Naive thymus-derived CD8-positive, alpha-beta T cell (primary cell): ENCODE results near the gene TMEM273. TPM values are rescaled to one million over a fixed set of nuclear protein-coding genes. Genes with fewer than 3 reads are reported as not detected.

Experiments
- ATAC-seq, 2 donors: fragments of 150-1000 bp; cut with Tn5 transposase in 1 of 2; sonication (Bioruptor Pico), chemical (Tn5 transposase) in 1 of 2; 1 replicate in 1 of 2; 2 replicates in 1 of 2; pipeline ENCODE4 v1.10.0; 2021; ENCODE audit warnings: mild to moderate bottlenecking in 2 of 2, moderate library complexity in 2 of 2
- POLR2A ChIA-PET: fragments of 350-600 bp; sonication (Branson Sonifier 250); formaldehyde crosslinking; loops from one replicate; lab custom pipeline; 2021; ENCODE audit warnings: antibody characterized with exemption; lab: Charles Lee
- DNase-seq, 10 donors: peaks; one replicate each; pipeline versions ENCODE4 v3.0.0 to v3.0.0-alpha.2; 2020 to 2022
- H3K27ac Mint-ChIP-seq, 10 donors: one replicate each; pipeline ENCODE4 v1.8.0; 2020 to 2022; ENCODE audit warnings: mild to moderate bottlenecking in 10 of 10, mixed read lengths in 10 of 10, moderate library complexity in 4 of 10, inconsistent platforms in 1 of 10
- H3K27me3 Mint-ChIP-seq, 5 donors: one replicate each; pipeline ENCODE4 v1.8.0; 2021 to 2022; ENCODE audit warnings: mixed read lengths in 5 of 5
- H3K36me3 Mint-ChIP-seq, 3 donors: one replicate each; pipeline ENCODE4 v1.8.0; 2020 to 2022; ENCODE audit warnings: mixed read lengths in 3 of 3, mild to moderate bottlenecking in 2 of 3, inconsistent platforms in 1 of 3
- H3K4me1 Mint-ChIP-seq, 4 donors: one replicate each; pipeline ENCODE4 v1.8.0; 2021 to 2022; ENCODE audit warnings: mixed read lengths in 4 of 4
- H3K4me3 Mint-ChIP-seq, 10 donors: one replicate each; pipeline ENCODE4 v1.8.0; 2020 to 2022; ENCODE audit warnings: mild to moderate bottlenecking in 10 of 10, mixed read lengths in 10 of 10, moderate library complexity in 6 of 10, inconsistent platforms in 1 of 10
- H3K9me3 Mint-ChIP-seq, 9 donors: one replicate each; pipeline ENCODE4 v1.8.0; 2020 to 2022; ENCODE audit warnings: mixed read lengths in 9 of 9, mild to moderate bottlenecking in 3 of 9, inconsistent platforms in 1 of 9, moderate library complexity in 1 of 9
- polyA plus RNA-seq, 3 donors: library from polyadenylated mRNA; unstranded; fragments of 300-500 nt; fragmentation: Illumina TruSeq; gene quantifications; one replicate each; pipeline ENCODE4 v1.2.3, GENCODE V29; 2021
- total RNA-seq, 8 experiments: library from RNA in 2 of 8; stranded (reverse) in 2 of 8; gene quantifications; one replicate each; pipeline ENCODE4 v1.2.3 and lab custom pipeline; 2021 to 2026

TMEM273 gene
- total RNA-seq (under 1 TPM in 1 of 2 experiments, not detected in 1; 0.83 TPM), polyA plus RNA-seq (1 to 10 TPM in 1 of 3 donors, under 1 TPM in 1, not detected in 1; 0.23 to 3.5 TPM), total RNA-seq (lab: John Stamatoyannopoulos, UW) (0 to 0.34 (median 0.15) reads per million in 6 experiments)

DNA sequence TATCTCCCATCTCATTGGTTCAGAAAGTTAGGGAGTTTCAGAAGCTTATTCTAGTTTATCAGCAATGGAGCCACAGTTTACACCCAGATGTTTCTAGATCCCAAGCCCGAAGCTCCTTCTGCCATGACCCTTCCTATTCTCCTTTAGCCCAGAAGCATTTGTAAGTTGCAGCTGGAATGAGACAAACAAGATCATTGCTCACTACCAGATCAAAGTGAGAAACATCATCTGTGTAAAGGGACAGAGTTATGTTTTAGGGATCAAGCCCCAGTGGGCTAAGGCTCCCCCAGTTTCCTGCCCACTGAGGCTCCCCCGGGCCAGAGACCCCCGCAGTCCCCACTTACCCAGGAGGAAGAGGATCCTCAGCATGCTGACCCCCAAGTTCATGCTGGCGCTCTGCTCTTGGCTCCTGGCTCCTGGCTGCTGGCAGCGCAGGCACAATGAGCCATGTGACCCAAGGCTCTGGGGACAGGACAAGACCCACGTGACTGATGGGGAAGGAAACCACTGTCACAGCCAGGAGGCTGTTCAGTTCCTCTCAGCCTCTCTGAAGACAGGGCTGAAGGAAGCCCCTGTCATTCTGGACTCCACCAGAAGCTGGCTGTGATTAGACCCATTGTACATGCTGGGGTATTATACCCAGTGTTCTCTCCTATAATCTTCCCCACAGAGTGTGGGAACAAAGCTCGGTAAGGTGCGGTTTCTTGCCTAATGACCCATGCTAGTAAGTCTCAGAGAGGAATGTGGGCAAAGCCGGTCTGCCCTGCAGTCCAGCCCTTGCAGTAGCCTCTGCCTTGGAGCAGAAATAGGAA lies at the start of gene TMEM273:
Gene TMEM273 (minus strand): TSS at position 442 of the 812 bp plus-strand sequence. CDS start 55 bp downstream, at position 387.
- Mint-ChIP-seq H3K4me1 (peaks cover 5 to 67% (median 9%) of the 10 kb centered on the region in 4 donors), H3K27ac (peak within 1 kb of the TSS in 3 of 10 donors; percentile 19 to 77 (median 73)), H3K9me3 (no peaks in the 10 kb centered on the region), H3K27me3 (peaks cover 2 to 41% (median 23%) of the 10 kb centered on the region in 5 donors), H3K4me3 (peak within 1 kb of the TSS in 4 of 10 donors; percentile 6 to 63 (median 42)), H3K36me3 (no peaks in the 10 kb centered on the region)
- ATAC-seq (no peak), DNase-seq (peak in 1 of 10 donors; percentile 17)
- POLR2A ChIA-PET, result no interaction called here

- DNase-seq, result no peak
- ATAC-seq, result no peak
- Mint-ChIP-seq H3K27ac (no peak overlapping the region), H3K27me3 (peaks cover under 1 to 13% (median 3%) of the 10 kb centered on the region in 5 donors), H3K36me3 (no peaks in the 10 kb centered on the region), H3K4me3 (no peak overlapping the region), H3K4me1 (peaks cover 0 to 5% (median 0%) of the 10 kb centered on the region in 4 donors), H3K9me3 (peaks cover 0 to 14% (median 0%) of the 10 kb centered on the region in 9 donors)
- POLR2A ChIA-PET, result no interaction called here
Observed at GRCh38 chr10:49237985-49238384, 49.8 kb upstream of the TMEM273 start.

GRCh38 chr10:49235392-49235791 lies 47.2 kb upstream of the TMEM273 start:
- H3K4me3 Mint-ChIP-seq, result no peak overlapping the region
- peaks cover 0 to 14% (median 0%) of the 10 kb centered on the region in 9 donors for H3K9me3 Mint-ChIP-seq
- H3K4me1 Mint-ChIP-seq, result no peaks in the 10 kb centered on the region
- ATAC-seq (no peak), DNase-seq (no peak)
- H3K27me3 Mint-ChIP-seq, result peaks cover 0 to 5% (median 0%) of the 10 kb centered on the region in 5 donors
- H3K27ac Mint-ChIP-seq, result no peak overlapping the region
- POLR2A ChIA-PET, result no interaction called here
- no peaks in the 10 kb centered on the region for H3K36me3 Mint-ChIP-seq

DNA sequence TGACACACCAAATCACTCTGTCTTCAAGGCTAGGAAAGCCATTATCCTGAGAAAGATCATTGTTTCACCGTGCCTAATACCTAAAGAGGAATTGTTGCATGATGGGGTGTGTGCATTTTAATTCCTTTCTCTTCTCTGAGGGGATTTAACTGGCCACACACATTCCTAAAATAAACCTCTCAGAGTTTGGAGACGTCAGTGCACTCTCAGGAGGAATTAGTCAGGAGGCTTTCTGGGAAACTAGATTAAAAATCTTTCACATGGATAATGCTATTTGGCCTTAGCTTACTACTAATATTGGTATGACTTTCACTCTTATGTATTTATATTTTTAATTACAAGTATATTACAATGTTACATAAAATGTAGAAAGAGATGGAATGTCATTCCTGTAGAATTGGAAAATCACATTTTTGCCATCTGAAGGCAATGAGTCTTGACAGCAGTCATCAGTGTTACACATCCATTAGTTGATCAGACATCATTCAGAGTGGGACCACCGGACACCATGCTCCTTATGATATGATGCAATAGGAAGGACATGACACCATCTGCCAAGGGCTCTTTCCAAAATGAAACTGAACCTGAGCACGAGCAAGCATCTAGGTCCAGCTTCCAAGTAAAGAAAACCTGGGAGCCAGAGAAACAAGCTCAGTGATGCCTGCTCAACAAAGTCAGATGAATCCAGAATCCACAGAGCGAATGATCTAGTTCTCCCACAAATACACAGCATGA lies 43.1 kb upstream of the TMEM273 start:
- DNase-seq, result no peak
- no peak for ATAC-seq
- H3K36me3 Mint-ChIP-seq, result no peaks in the 10 kb centered on the region
- peaks cover 0 to 2% (median 0%) of the 10 kb centered on the region in 9 donors for H3K9me3 Mint-ChIP-seq
- POLR2A ChIA-PET, result no interaction called here
- H3K4me3 Mint-ChIP-seq, result no peak overlapping the region
- H3K4me1 Mint-ChIP-seq, result no peaks in the 10 kb centered on the region
- H3K27me3 Mint-ChIP-seq, result peaks cover 0 to 13% (median 0%) of the 10 kb centered on the region in 5 donors
- H3K27ac Mint-ChIP-seq, result no peak overlapping the region

GRCh38 chr10:49230004-49230403 lies 41.8 kb upstream of the TMEM273 start:
- POLR2A ChIA-PET, result no interaction called here
- Mint-ChIP-seq H3K9me3 (peaks cover 0 to 2% (median 0%) of the 10 kb centered on the region in 9 donors), H3K4me3 (no peak overlapping the region), H3K27me3 (peaks cover 0 to 15% (median 1%) of the 10 kb centered on the region in 5 donors), H3K4me1 (no peaks in the 10 kb centered on the region), H3K27ac (no peak overlapping the region), H3K36me3 (no peaks in the 10 kb centered on the region)
- ATAC-seq, result no peak
- no peak for DNase-seq

- no peak for ATAC-seq
- Mint-ChIP-seq H3K36me3 (no peaks in the 10 kb centered on the region), H3K27ac (no peak overlapping the region), H3K4me1 (no peaks in the 10 kb centered on the region), H3K9me3 (peaks cover 0 to 5% (median 0%) of the 10 kb centered on the region in 9 donors), H3K27me3 (peaks cover 0 to 15% (median 1%) of the 10 kb centered on the region in 5 donors), H3K4me3 (no peak overlapping the region)
- POLR2A ChIA-PET, result no interaction called here
- no peak for DNase-seq
Observed at GRCh38 chr10:49228677-49229076, 40.5 kb upstream of the TMEM273 start.

- H3K4me3 Mint-ChIP-seq, result no peak overlapping the region
- no peaks in the 10 kb centered on the region for H3K36me3 Mint-ChIP-seq
- no peak for ATAC-seq
- H3K27me3 Mint-ChIP-seq, result peaks cover 0 to 15% (median 1%) of the 10 kb centered on the region in 5 donors
- peaks cover 0 to 6% (median 0%) of the 10 kb centered on the region in 9 donors for H3K9me3 Mint-ChIP-seq
- no peak overlapping the region for H3K27ac Mint-ChIP-seq
- no peak for DNase-seq
- H3K4me1 Mint-ChIP-seq, result no peaks in the 10 kb centered on the region
- POLR2A ChIA-PET, result no interaction called here
Observed at GRCh38 chr10:49227406-49227805, 39.2 kb upstream of the TMEM273 start.

DNA sequence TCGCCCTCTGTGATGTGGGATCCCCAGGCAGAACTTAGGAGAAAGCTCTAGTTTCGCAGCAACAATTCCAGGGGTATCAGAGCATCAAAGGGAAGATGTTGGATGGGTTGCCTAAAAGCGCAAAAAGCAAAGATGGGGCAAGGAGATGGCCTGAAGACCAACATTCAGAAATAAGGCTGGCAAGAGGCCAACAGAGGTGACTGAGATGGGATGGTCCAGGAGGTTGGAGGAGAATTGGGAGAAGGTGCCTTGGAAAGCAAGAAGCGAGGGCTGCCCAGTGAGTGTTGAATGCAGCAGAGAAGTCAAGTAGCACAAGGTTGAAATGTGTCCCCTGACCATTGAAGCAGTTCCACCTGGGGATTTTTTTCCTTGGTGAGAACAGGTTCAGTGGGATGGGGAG lies 38.4 kb upstream of the TMEM273 start:
- POLR2A ChIA-PET, result no interaction called here
- ATAC-seq (no peak), DNase-seq (no peak)
- Mint-ChIP-seq H3K4me3 (no peak overlapping the region), H3K36me3 (no peaks in the 10 kb centered on the region), H3K9me3 (peaks cover 0 to 6% (median 0%) of the 10 kb centered on the region in 9 donors), H3K27ac (no peak overlapping the region), H3K27me3 (peaks cover 0 to 15% (median 1%) of the 10 kb centered on the region in 5 donors), H3K4me1 (no peaks in the 10 kb centered on the region)

GRCh38 chr10:49225218-49225876 lies 37.2 kb upstream of the TMEM273 start:
- POLR2A ChIA-PET, result no interaction called here
- no peak overlapping the region for H3K4me3 Mint-ChIP-seq
- no peak for ATAC-seq
- no peaks in the 10 kb centered on the region for H3K36me3 Mint-ChIP-seq
- peaks cover 0 to 15% (median 2%) of the 10 kb centered on the region in 5 donors for H3K27me3 Mint-ChIP-seq
- peaks cover 0 to 6% (median 0%) of the 10 kb centered on the region in 9 donors for H3K9me3 Mint-ChIP-seq
- DNase-seq, result no peak
- no peaks in the 10 kb centered on the region for H3K4me1 Mint-ChIP-seq
- no peak overlapping the region for H3K27ac Mint-ChIP-seq

- H3K27ac Mint-ChIP-seq, result no peak overlapping the region
- H3K4me1 Mint-ChIP-seq, result no peaks in the 10 kb centered on the region
- ATAC-seq, result no peak
- no peak overlapping the region for H3K4me3 Mint-ChIP-seq
- no peak for DNase-seq
- peaks cover 0 to 22% (median 12%) of the 10 kb centered on the region in 5 donors for H3K27me3 Mint-ChIP-seq
- peaks cover 0 to 6% (median 0%) of the 10 kb centered on the region in 9 donors for H3K9me3 Mint-ChIP-seq
- POLR2A ChIA-PET, result no interaction called here
- H3K36me3 Mint-ChIP-seq, result no peaks in the 10 kb centered on the region
Observed at GRCh38 chr10:49223205-49223604, 35.0 kb upstream of the TMEM273 start.

DNA sequence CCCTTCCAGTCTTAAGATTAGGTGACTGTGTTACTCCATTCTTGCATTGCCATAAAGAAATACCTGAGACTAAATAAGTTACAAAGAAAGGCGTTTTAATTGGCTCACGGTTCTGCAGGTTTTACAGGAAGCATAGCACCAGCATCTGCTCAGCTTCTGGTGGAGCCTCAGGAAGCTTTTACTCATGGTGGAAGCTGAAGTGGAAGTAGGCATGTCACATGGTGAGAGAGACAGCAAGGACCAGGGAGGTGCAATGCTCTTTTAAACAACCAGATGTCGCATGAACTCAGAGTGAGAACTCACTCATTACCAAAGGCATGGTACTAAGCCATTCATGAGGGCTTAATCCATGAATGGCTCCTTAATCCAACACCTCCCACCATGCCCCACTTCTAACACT lies 34.0 kb upstream of the TMEM273 start:
- Mint-ChIP-seq H3K27me3 (peaks cover 2 to 27% (median 12%) of the 10 kb centered on the region in 5 donors), H3K27ac (no peak overlapping the region), H3K36me3 (no peaks in the 10 kb centered on the region), H3K4me3 (no peak overlapping the region), H3K9me3 (peaks cover 0 to 6% (median 0%) of the 10 kb centered on the region in 9 donors), H3K4me1 (peaks cover 0 to 2% (median 1%) of the 10 kb centered on the region in 4 donors)
- no peak for DNase-seq
- POLR2A ChIA-PET, result no interaction called here
- no peak for ATAC-seq

- H3K4me1 Mint-ChIP-seq, result peaks cover 0 to 2% (median 1%) of the 10 kb centered on the region in 4 donors
- POLR2A ChIA-PET, result no interaction called here
- no peak overlapping the region for H3K27ac Mint-ChIP-seq
- H3K4me3 Mint-ChIP-seq, result no peak overlapping the region
- H3K27me3 Mint-ChIP-seq, result peaks cover 2 to 19% (median 10%) of the 10 kb centered on the region in 5 donors
- DNase-seq (no peak), ATAC-seq (no peak)
- no peaks in the 10 kb centered on the region for H3K36me3 Mint-ChIP-seq
- H3K9me3 Mint-ChIP-seq, result peaks cover 0 to 6% (median 0%) of the 10 kb centered on the region in 9 donors
Observed at GRCh38 chr10:49220679-49221078, 32.5 kb upstream of the TMEM273 start.
